HCT116 (cell line): ENCODE data around the gene MCC. TPM values are rescaled to one million over a fixed set of nuclear protein-coding genes. Genes with fewer than 3 reads are reported as not detected.

ENCODE experiments used
- ATAC-seq: fragments of 200-7000 bp; cut with Tn5 transposase; 2 replicates; pipeline ENCODE4 v1.9.1; 2020; ENCODE audit warnings: mild to moderate bottlenecking, moderate library complexity
- BruUV-seq: library from RNA; stranded (reverse); fragments of 400-500 nt; replicated peaks from 2 replicates; lab custom pipeline; 2021; lab: Mats Ljungman, UMichigan
- CTCF ChIA-PET: fragments of 300-600 bp; sonication (Branson Sonifier 250); formaldehyde crosslinking; loops from one replicate; lab custom pipeline; 2021; ENCODE audit warnings: antibody characterized with exemption; lab: Charles Lee
- POLR2A ChIA-PET: fragments of 300-600, 350-600 bp; sonication (Branson Sonifier 250); formaldehyde crosslinking; loops from one replicate; lab custom pipeline; 2021; ENCODE audit warnings: antibody characterized with exemption; lab: Charles Lee
- RAD21 ChIA-PET, 2 experiments: fragments of 300-600 bp; sonication (Branson Sonifier 250); formaldehyde crosslinking; loops; one replicate each; lab custom pipeline; 2023; ENCODE audit warnings: low total read pairs in 2 of 2; ENCODE audit not compliant: uncharacterized antibody in 2 of 2, unreplicated experiment in 2 of 2, low non-redundant PET in 1 of 2; lab: Charles Lee
- DNase-seq: peaks from one replicate; pipeline ENCODE4 v3.0.0-alpha.2; 2010; ENCODE audit warnings: low read depth, low spot score
- H2AFZ ChIP-seq: fragments of 200-600 bp; shearing (Covaris generic), sonication (generic); 2 replicates; pipeline ENCODE4 v1.6.1; 2017; ENCODE audit warnings: low read depth, mixed run types, mixed read lengths, antibody characterized with exemption, low read length; ENCODE audit not compliant: poor library complexity, severe bottlenecking
- H3K27ac ChIP-seq: 2 replicates; pipeline ENCODE4 v1.5.1; 2012; ENCODE audit warnings: low read depth, low read length
- H3K27me3 ChIP-seq: fragments of 200-600 bp; sonication (generic); 2 replicates; pipeline ENCODE4 v1.6.1; 2016; ENCODE audit warnings: mixed run types, low read length, mixed read lengths; ENCODE audit not compliant: insufficient read depth
- H3K36me3 ChIP-seq, 2 experiments: fragments of 200-500 bp in 1 of 2; fragments of 200-600 bp in 1 of 2; sonication (Bioruptor generic) in 1 of 2; sonication (generic) in 1 of 2; 2 replicates each; pipeline versions ENCODE4 v1.5.1 to v1.6.1; 2014 to 2016; ENCODE audit warnings: low read length in 2 of 2, inconsistent platforms in 1 of 2, mixed read lengths in 1 of 2, mixed run types in 1 of 2; ENCODE audit not compliant: insufficient read depth in 2 of 2, control insufficient read depth in 1 of 2
- H3K4me1 ChIP-seq, 2 experiments: fragments of 200-600 bp in 1 of 2; sonication (generic) in 1 of 2; 2 replicates each; pipeline versions ENCODE4 v1.5.1 to v1.6.1; 2012 to 2017; ENCODE audit warnings: low read length in 2 of 2, inconsistent platforms in 1 of 2, mild to moderate bottlenecking in 1 of 2, mixed read lengths in 1 of 2, mixed run types in 1 of 2, moderate library complexity in 1 of 2; ENCODE audit not compliant: insufficient read depth in 2 of 2, control insufficient read depth in 1 of 2
- H3K4me2 ChIP-seq: fragments of 200-600 bp; sonication (generic); 2 replicates; pipeline ENCODE4 v1.6.1; 2017; ENCODE audit warnings: mixed run types, low read length, mixed read lengths
- H3K4me3 ChIP-seq, 2 experiments: fragments of 200-600 bp in 1 of 2; sonication (generic) in 1 of 2; replicated peaks in 1 of 2; 2 replicates each; pipeline ENCODE4 v1.5.1; 2011 to 2016; ENCODE audit warnings: low read length in 2 of 2, control low read depth in 1 of 2, low read depth in 1 of 2, mild to moderate bottlenecking in 1 of 2, mixed read lengths in 1 of 2, mixed run types in 1 of 2
- H3K79me2 ChIP-seq: fragments of 200-600 bp; sonication (generic); 2 replicates; pipeline ENCODE4 v1.6.1; 2017; ENCODE audit warnings: mild to moderate bottlenecking, mixed run types, low read length, moderate library complexity, mixed read lengths; ENCODE audit not compliant: insufficient read depth
- H3K9ac ChIP-seq: fragments of 200-600 bp; sonication (generic); 2 replicates; pipeline ENCODE4 v1.6.1; 2016; ENCODE audit warnings: low read length, mixed read lengths
- H3K9me2 ChIP-seq: fragments of 200-600 bp; sonication (generic), shearing (Covaris generic); 2 replicates; pipeline ENCODE4 v1.6.1; 2017; ENCODE audit warnings: mixed run types, mild to moderate bottlenecking, moderate library complexity; ENCODE audit not compliant: insufficient read depth
- H3K9me3 ChIP-seq, 2 experiments: fragments of 200-500 bp in 1 of 2; fragments of 200-600 bp in 1 of 2; sonication (Bioruptor generic) in 1 of 2; sonication (generic) in 1 of 2; 2 replicates each; pipeline ENCODE4 v1.6.1; 2014 to 2017; ENCODE audit warnings: low read length in 2 of 2, mixed read lengths in 2 of 2, inconsistent platforms in 1 of 2, low read depth in 1 of 2, mild to moderate bottlenecking in 1 of 2, mixed run types in 1 of 2, moderate library complexity in 1 of 2; ENCODE audit not compliant: control insufficient read depth in 1 of 2, insufficient read depth in 1 of 2
- H4K20me1 ChIP-seq: fragments of 200-600 bp; sonication (generic), shearing (Covaris generic); 2 replicates; pipeline ENCODE4 v1.6.1; 2017; ENCODE audit warnings: mixed run types, mild to moderate bottlenecking, moderate library complexity; ENCODE audit not compliant: insufficient read depth
- POLR2A ChIP-seq: IDR thresholded peaks from 2 replicates; pipeline ENCODE4 v1.7.0; 2011; ENCODE audit warnings: borderline replicate concordance; ENCODE audit not compliant: insufficient read depth, insufficient read length; ENCODE audit errors: extremely low read depth
- POLR2AphosphoS5 ChIP-seq: IDR thresholded peaks from 2 replicates; pipeline ENCODE4 v1.6.1; 2011; ENCODE audit warnings: mild to moderate bottlenecking, low read depth, low read length, moderate library complexity
- RAD21 ChIP-seq: IDR thresholded peaks from 2 replicates; pipeline ENCODE4 v1.6.1; 2012; ENCODE audit warnings: low read depth, mild to moderate bottlenecking
- SP1 ChIP-seq: IDR thresholded peaks from 2 replicates; pipeline ENCODE4 v1.6.1; 2012; ENCODE audit warnings: low read depth
- SRF ChIP-seq: IDR thresholded peaks from 2 replicates; pipeline ENCODE4 v1.6.1; 2012; ENCODE audit warnings: low read depth
- TCF7L2 ChIP-seq: IDR thresholded peaks from 2 replicates; pipeline ENCODE4 v1.7.0; 2011; ENCODE audit warnings: borderline replicate concordance, inconsistent platforms; ENCODE audit not compliant: insufficient read depth, insufficient read length; ENCODE audit errors: extremely low read depth
- YY1 ChIP-seq: IDR thresholded peaks from 2 replicates; pipeline ENCODE4 v1.6.1; 2011; ENCODE audit warnings: low read length, low read depth, moderate library complexity, mild to moderate bottlenecking; ENCODE audit not compliant: insufficient replicate concordance; ENCODE audit errors: extremely low read depth
- ZNF274 ChIP-seq: fragments of 200-500 bp; sonication (Bioruptor generic); IDR thresholded peaks from 2 replicates; pipeline ENCODE4 v1.6.1; 2014; ENCODE audit warnings: mild to moderate bottlenecking, low read depth, low read length, inconsistent platforms
- intact Hi-C: fragments of 100-400 bp; cut with micrococcal nuclease; formaldehyde crosslinking; loops from 2 replicates; pipeline ENCODE4 v1.10.0; 2022
- total RNA-seq: library from RNA; stranded (reverse); gene quantifications from one replicate; pipeline ENCODE4 v1.2.1, GENCODE V29; 2021; ENCODE audit not compliant: unreplicated experiment
- TF ChIP-seq, protein P1 (sequence below): IDR thresholded peaks from 2 replicates; pipeline ENCODE4 v1.6.1; 2012
- TF ChIP-seq, protein P2 (sequence below): IDR thresholded peaks from 2 replicates; pipeline ENCODE4 v1.6.1; 2012; ENCODE audit warnings: low read depth
- TF ChIP-seq, protein P3 (sequence below): IDR thresholded peaks from 2 replicates; pipeline ENCODE4 v1.6.1; 2011; ENCODE audit warnings: mild to moderate bottlenecking, low read length, moderate library complexity; ENCODE audit not compliant: insufficient replicate concordance; ENCODE audit errors: extremely low read depth

The MCC gene
- total RNA-seq, 1 experiment from 2014 or later, result 20.1 TPM

DNA sequence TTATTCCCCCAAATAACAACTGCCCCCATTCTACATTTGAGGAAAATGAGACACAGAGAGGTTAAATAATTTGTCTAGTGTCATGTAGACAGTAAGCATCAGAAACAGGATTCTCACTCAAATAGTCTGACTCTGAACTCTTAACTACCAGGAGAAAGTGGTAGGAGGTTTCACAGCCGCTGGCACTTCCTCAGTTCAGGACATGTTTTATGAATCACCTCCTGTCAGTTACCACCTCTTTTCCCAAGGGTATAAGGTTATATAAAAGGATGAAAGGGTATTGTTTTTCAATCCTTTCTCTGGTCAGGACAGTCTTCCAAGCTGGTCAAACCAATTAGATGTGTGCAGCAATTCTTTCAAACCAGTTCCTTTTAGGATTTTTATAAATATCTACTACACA is 105.5 kb downstream of the MCC start:
- TF ChIP-seq, protein P1, sequence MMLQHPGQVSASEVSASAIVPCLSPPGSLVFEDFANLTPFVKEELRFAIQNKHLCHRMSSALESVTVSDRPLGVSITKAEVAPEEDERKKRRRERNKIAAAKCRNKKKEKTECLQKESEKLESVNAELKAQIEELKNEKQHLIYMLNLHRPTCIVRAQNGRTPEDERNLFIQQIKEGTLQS, result no peak
- TF ChIP-seq, protein P2, sequence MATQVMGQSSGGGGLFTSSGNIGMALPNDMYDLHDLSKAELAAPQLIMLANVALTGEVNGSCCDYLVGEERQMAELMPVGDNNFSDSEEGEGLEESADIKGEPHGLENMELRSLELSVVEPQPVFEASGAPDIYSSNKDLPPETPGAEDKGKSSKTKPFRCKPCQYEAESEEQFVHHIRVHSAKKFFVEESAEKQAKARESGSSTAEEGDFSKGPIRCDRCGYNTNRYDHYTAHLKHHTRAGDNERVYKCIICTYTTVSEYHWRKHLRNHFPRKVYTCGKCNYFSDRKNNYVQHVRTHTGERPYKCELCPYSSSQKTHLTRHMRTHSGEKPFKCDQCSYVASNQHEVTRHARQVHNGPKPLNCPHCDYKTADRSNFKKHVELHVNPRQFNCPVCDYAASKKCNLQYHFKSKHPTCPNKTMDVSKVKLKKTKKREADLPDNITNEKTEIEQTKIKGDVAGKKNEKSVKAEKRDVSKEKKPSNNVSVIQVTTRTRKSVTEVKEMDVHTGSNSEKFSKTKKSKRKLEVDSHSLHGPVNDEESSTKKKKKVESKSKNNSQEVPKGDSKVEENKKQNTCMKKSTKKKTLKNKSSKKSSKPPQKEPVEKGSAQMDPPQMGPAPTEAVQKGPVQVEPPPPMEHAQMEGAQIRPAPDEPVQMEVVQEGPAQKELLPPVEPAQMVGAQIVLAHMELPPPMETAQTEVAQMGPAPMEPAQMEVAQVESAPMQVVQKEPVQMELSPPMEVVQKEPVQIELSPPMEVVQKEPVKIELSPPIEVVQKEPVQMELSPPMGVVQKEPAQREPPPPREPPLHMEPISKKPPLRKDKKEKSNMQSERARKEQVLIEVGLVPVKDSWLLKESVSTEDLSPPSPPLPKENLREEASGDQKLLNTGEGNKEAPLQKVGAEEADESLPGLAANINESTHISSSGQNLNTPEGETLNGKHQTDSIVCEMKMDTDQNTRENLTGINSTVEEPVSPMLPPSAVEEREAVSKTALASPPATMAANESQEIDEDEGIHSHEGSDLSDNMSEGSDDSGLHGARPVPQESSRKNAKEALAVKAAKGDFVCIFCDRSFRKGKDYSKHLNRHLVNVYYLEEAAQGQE, result no peak
- TF ChIP-seq YY1, result no peak
- TF ChIP-seq POLR2AphosphoS5, result no peak
- TF ChIP-seq POLR2A, result no peak
- TF ChIP-seq, protein P3, sequence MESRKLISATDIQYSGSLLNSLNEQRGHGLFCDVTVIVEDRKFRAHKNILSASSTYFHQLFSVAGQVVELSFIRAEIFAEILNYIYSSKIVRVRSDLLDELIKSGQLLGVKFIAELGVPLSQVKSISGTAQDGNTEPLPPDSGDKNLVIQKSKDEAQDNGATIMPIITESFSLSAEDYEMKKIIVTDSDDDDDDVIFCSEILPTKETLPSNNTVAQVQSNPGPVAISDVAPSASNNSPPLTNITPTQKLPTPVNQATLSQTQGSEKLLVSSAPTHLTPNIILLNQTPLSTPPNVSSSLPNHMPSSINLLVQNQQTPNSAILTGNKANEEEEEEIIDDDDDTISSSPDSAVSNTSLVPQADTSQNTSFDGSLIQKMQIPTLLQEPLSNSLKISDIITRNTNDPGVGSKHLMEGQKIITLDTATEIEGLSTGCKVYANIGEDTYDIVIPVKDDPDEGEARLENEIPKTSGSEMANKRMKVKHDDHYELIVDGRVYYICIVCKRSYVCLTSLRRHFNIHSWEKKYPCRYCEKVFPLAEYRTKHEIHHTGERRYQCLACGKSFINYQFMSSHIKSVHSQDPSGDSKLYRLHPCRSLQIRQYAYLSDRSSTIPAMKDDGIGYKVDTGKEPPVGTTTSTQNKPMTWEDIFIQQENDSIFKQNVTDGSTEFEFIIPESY, result no peak
- TF ChIP-seq RAD21, result no peak
- TF ChIP-seq ZNF274, result no peak
- no peak for TF ChIP-seq SRF
- no peak for TF ChIP-seq TCF7L2
- no peak for TF ChIP-seq SP1

More for the DNA sequence above, 105.5 kb downstream of the MCC start:
- Histone ChIP-seq H3K27ac (no peak overlapping the region), H3K79me2 (no peaks in the 10 kb centered on the region), H2AFZ (no peak overlapping the region), H3K27me3 (no peaks in the 10 kb centered on the region), H3K36me3 (no peaks in the 10 kb centered on the region), H3K4me2 (no peak overlapping the region), H3K4me3 (no peak overlapping the region), H4K20me1 (no peaks in the 10 kb centered on the region), H3K9ac (no peak overlapping the region), H3K4me1 (no peaks in the 10 kb centered on the region), H3K9me2 (no peaks in the 10 kb centered on the region), H3K9me3 (no peaks in the 10 kb centered on the region)
- ChIA-PET CTCF (no interaction called here), RAD21 (no interaction called here), POLR2A (no interaction called here)
- BruUV-seq, result no TSS peak
- intact Hi-C loops, result no loop called here
- no peak for DNase-seq
- ATAC-seq, result no peak
